Measurements from ENCODE around the gene DLG4.

DLG4 gene

GRCh38 chr17:7215136-7215638 is 4.4 kb downstream of the DLG4 start:
- Histone ChIP-seq H3K4me2 (ENCODE audit: insufficient read depth, low read length) (peak overlapping the region; percentile 71), H3K27me3 (ENCODE audit: insufficient read depth, low read length, poor library complexity) (no peaks in the 10 kb centered on the region), H4K20me1 (ENCODE audit: insufficient read depth, low read length) (no peaks in the 10 kb centered on the region), H3K27ac (ENCODE audit: low read length) (peak overlapping the region; percentile 68), H2AFZ (ENCODE audit: low read depth, low read length) (no peak overlapping the region), H3K4me1 (ENCODE audit: insufficient read depth, low read length) (peaks cover 62% of the 10 kb centered on the region), H3K36me3 (ENCODE audit: insufficient read depth, low read length) (no peaks in the 10 kb centered on the region), H3K9ac (ENCODE audit: low read depth, low read length) (peak overlapping the region; percentile 33), H3K4me3 (ENCODE audit: low read depth in 1 of 2, low read length in 2 of 2) (peak overlapping the region in 1 of 2 experiments; percentile 56; a peak in 2 of 4 replicates), H3K9me3 (ENCODE audit: insufficient read depth, low read length, severe bottlenecking) (no peaks in the 10 kb centered on the region), H3K79me2 (ENCODE audit: insufficient read depth, low read length) (peaks cover 28% of the 10 kb centered on the region)
- no peak for TF ChIP-seq EZH2 (IDR thresholded peaks at IDR 0.05; ENCODE audit: borderline replicate concordance, low read depth, low read length, severe bottlenecking)
- TF ChIP-seq, protein P1, sequence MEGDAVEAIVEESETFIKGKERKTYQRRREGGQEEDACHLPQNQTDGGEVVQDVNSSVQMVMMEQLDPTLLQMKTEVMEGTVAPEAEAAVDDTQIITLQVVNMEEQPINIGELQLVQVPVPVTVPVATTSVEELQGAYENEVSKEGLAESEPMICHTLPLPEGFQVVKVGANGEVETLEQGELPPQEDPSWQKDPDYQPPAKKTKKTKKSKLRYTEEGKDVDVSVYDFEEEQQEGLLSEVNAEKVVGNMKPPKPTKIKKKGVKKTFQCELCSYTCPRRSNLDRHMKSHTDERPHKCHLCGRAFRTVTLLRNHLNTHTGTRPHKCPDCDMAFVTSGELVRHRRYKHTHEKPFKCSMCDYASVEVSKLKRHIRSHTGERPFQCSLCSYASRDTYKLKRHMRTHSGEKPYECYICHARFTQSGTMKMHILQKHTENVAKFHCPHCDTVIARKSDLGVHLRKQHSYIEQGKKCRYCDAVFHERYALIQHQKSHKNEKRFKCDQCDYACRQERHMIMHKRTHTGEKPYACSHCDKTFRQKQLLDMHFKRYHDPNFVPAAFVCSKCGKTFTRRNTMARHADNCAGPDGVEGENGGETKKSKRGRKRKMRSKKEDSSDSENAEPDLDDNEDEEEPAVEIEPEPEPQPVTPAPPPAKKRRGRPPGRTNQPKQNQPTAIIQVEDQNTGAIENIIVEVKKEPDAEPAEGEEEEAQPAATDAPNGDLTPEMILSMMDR (IDR thresholded peaks at IDR 0.05; ENCODE audit: borderline replicate concordance, extremely low read depth, low read length, poor library complexity, severe bottlenecking), result no peak
- no peak for ATAC-seq (ENCODE audit: insufficient read depth, low read depth)
- DNase-seq, result no peak

DNA sequence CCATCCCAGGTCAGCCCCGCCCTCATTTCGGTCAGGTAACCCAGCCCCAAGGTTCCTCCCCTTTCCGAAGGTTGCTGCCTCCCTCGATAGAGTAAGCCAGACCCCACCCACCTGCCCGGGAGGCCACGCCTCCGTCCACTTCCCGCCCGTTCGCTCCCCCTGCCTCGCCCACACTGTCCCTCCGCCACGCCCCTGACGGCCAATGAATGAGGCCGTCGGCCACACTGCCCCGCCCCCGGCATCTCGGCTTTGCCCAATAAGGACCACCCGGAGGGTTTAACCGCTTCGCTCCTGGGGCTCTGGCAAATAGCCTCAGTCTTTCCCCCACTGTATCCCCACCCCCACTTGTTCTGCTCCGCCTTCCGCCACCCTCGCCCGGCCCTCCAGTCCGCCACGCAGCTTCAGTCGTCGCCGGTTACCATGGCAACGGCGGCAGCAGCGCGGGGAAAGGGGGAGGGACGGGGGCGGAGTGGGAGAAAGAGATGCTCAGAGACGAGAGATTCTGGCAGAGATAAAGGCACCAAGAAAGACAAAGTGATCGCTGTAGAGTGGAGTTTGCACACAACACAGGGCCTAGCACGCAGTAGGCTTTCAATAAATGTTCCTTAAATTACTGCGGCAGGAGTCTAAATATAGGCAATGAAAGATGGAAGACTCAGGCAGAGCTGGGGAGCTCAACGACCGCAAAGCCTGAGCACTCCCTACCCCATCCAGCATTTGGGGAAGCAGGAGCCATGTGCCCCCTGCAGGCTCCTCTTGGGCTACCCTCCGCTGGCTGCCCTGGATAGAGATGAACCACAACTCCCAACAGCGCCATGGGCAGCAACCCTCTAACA is 5.1 kb downstream of the DLG4 start:
- no peak for TF ChIP-seq EZH2 (IDR thresholded peaks at IDR 0.05; ENCODE audit: borderline replicate concordance, low read depth, low read length, severe bottlenecking)
- TF ChIP-seq, protein P1 (IDR thresholded peaks at IDR 0.05; ENCODE audit: borderline replicate concordance, extremely low read depth, low read length, poor library complexity, severe bottlenecking), result peak; percentile 76
- peaks cover 21% of the 10 kb centered on the region for H3K79me2 ChIP-seq (ENCODE audit: insufficient read depth, low read length)
- peak overlapping the region; percentile 71 for H3K4me2 ChIP-seq (ENCODE audit: insufficient read depth, low read length)
- peak overlapping the region; percentile 45 for H3K9ac ChIP-seq (ENCODE audit: low read depth, low read length)
- H3K27me3 ChIP-seq (ENCODE audit: insufficient read depth, low read length, poor library complexity), result no peaks in the 10 kb centered on the region
- H3K4me3 ChIP-seq (ENCODE audit: low read depth in 1 of 2, low read length in 2 of 2), result peak overlapping the region in 1 of 2 experiments; percentile 56; a peak in 3 of 4 replicates
- peak overlapping the region; percentile 57 for H2AFZ ChIP-seq (ENCODE audit: low read depth, low read length)
- peak; percentile 81 for ATAC-seq (ENCODE audit: insufficient read depth, low read depth)
- peak overlapping the region; percentile 72 for H3K27ac ChIP-seq (ENCODE audit: low read length)
- no peaks in the 10 kb centered on the region for H4K20me1 ChIP-seq (ENCODE audit: insufficient read depth, low read length)
- no peaks in the 10 kb centered on the region for H3K9me3 ChIP-seq (ENCODE audit: insufficient read depth, low read length, severe bottlenecking)
- H3K36me3 ChIP-seq (ENCODE audit: insufficient read depth, low read length), result no peaks in the 10 kb centered on the region
- DNase-seq, result peak; percentile 100
- H3K4me1 ChIP-seq (ENCODE audit: insufficient read depth, low read length), result peaks cover 60% of the 10 kb centered on the region

- peak overlapping the region; percentile 45 for H3K9ac ChIP-seq (ENCODE audit: low read depth, low read length)
- no peaks in the 10 kb centered on the region for H4K20me1 ChIP-seq (ENCODE audit: insufficient read depth, low read length)
- H2AFZ ChIP-seq (ENCODE audit: low read depth, low read length), result peak overlapping the region; percentile 57
- H3K4me2 ChIP-seq (ENCODE audit: insufficient read depth, low read length), result peak overlapping the region; percentile 71
- H3K9me3 ChIP-seq (ENCODE audit: insufficient read depth, low read length, severe bottlenecking), result no peaks in the 10 kb centered on the region
- DNase-seq (peak; percentile 86), ATAC-seq (ENCODE audit: insufficient read depth, low read depth) (peak; percentile 6)
- H3K27ac ChIP-seq (ENCODE audit: low read length), result peak overlapping the region; percentile 72
- TF ChIP-seq, protein P1 (IDR thresholded peaks at IDR 0.05; ENCODE audit: borderline replicate concordance, extremely low read depth, low read length, poor library complexity, severe bottlenecking), result peak; percentile 90
- TF ChIP-seq EZH2 (IDR thresholded peaks at IDR 0.05; ENCODE audit: borderline replicate concordance, low read depth, low read length, severe bottlenecking), result no peak
- H3K27me3 ChIP-seq (ENCODE audit: insufficient read depth, low read length, poor library complexity), result no peaks in the 10 kb centered on the region
- peak overlapping the region in 1 of 2 experiments; percentile 56; a peak in 3 of 4 replicates for H3K4me3 ChIP-seq (ENCODE audit: low read depth in 1 of 2, low read length in 2 of 2)
- no peaks in the 10 kb centered on the region for H3K36me3 ChIP-seq (ENCODE audit: insufficient read depth, low read length)
- H3K4me1 ChIP-seq (ENCODE audit: insufficient read depth, low read length), result peaks cover 54% of the 10 kb centered on the region
- H3K79me2 ChIP-seq (ENCODE audit: insufficient read depth, low read length), result peaks cover 21% of the 10 kb centered on the region
Measured at GRCh38 chr17:7213895-7214299, 5.7 kb downstream of the DLG4 start.
